ACC112 (cell line): ENCODE results near the gene PFDN2.

Source experiments
- H2AFZ ChIP-seq: fragments of 200-600 bp; sonication (generic); one replicate; pipeline ENCODE4 v1.6.0; 2017; ENCODE audit warnings: antibody characterized with exemption, low read length; ENCODE audit not compliant: unreplicated experiment
- H3K27ac ChIP-seq: fragments of 200-600 bp; sonication (generic); 2 replicates; pipeline ENCODE4 v1.5.1; 2014; ENCODE audit warnings: low read depth, mild to moderate bottlenecking, antibody characterized with exemption, low read length, moderate library complexity
- H3K27me3 ChIP-seq: fragments of 200-600 bp; sonication (generic); 2 replicates; pipeline ENCODE4 v1.6.1; 2014; ENCODE audit warnings: mild to moderate bottlenecking, antibody characterized with exemption, low read length, moderate library complexity, mixed read lengths; ENCODE audit not compliant: insufficient read depth
- H3K36me3 ChIP-seq: fragments of 200-600 bp; sonication (generic); 2 replicates; pipeline ENCODE4 v1.6.1; 2016; ENCODE audit warnings: mild to moderate bottlenecking, antibody characterized with exemption, low read length, moderate library complexity, mixed read lengths; ENCODE audit not compliant: insufficient read depth
- H3K4me1 ChIP-seq: fragments of 200-600 bp; sonication (generic); one replicate; pipeline ENCODE4 v1.6.1; 2016; ENCODE audit warnings: low read length, mixed read lengths; ENCODE audit not compliant: insufficient read depth, unreplicated experiment, control insufficient read depth
- H3K4me3 ChIP-seq: fragments of 200-600 bp; sonication (generic); 2 replicates; pipeline ENCODE4 v1.5.1; 2014; ENCODE audit warnings: mild to moderate bottlenecking, low read depth, low read length
- H3K79me2 ChIP-seq: fragments of 200-600 bp; sonication (generic); one replicate; pipeline ENCODE4 v1.6.0; 2016; ENCODE audit warnings: low read length; ENCODE audit not compliant: control insufficient read depth, unreplicated experiment, insufficient read depth

PFDN2 gene

GRCh38 chr1:161099090-161099802, 18.6 kb downstream of the PFDN2 start:
- peaks cover 3% of the 10 kb centered on the region for H3K4me1 ChIP-seq
- peaks cover 4% of the 10 kb centered on the region for H3K79me2 ChIP-seq
- no peak overlapping the region for H2AFZ ChIP-seq
- no peaks in the 10 kb centered on the region for H3K27me3 ChIP-seq
- no peaks in the 10 kb centered on the region for H3K36me3 ChIP-seq
- no peak overlapping the region for H3K27ac ChIP-seq
- H3K4me3 ChIP-seq: no peak overlapping the region

GRCh38 chr1:161098210-161099068, 19.4 kb downstream of the PFDN2 start, which contains the start of gene KLHDC9:
Gene KLHDC9 (plus strand): TSS chr1:161098361. CDS start chr1:161098536, 175 bp downstream.
- peak within 1 kb of the TSS; percentile 47 for H2AFZ ChIP-seq

GRCh38 chr1:161096530-161096929, 21.3 kb downstream of the PFDN2 start:
- no peak overlapping the region for H3K4me3 ChIP-seq
- no peaks in the 10 kb centered on the region for H3K27me3 ChIP-seq
- peaks cover 17% of the 10 kb centered on the region for H3K4me1 ChIP-seq
- no peaks in the 10 kb centered on the region for H3K36me3 ChIP-seq
- H3K79me2 ChIP-seq: no peaks in the 10 kb centered on the region
- H3K27ac ChIP-seq: no peak overlapping the region
- H2AFZ ChIP-seq: no peak overlapping the region

More at GRCh38 chr1:161098210-161099068, 19.4 kb downstream of the PFDN2 start, which contains the start of gene KLHDC9:
- no peaks in the 10 kb centered on the region for H3K79me2 ChIP-seq
- peak within 1 kb of the TSS; percentile 75 for H3K4me3 ChIP-seq
- no peaks in the 10 kb centered on the region for H3K27me3 ChIP-seq
- peaks cover 4% of the 10 kb centered on the region for H3K4me1 ChIP-seq
- no peaks in the 10 kb centered on the region for H3K36me3 ChIP-seq
- H3K27ac ChIP-seq: no peak within 1 kb of the TSS

- no peak overlapping the region for H2AFZ ChIP-seq
- no peak overlapping the region for H3K27ac ChIP-seq
- no peaks in the 10 kb centered on the region for H3K36me3 ChIP-seq
- H3K4me3 ChIP-seq: no peak overlapping the region
- no peaks in the 10 kb centered on the region for H3K27me3 ChIP-seq
- no peaks in the 10 kb centered on the region for H3K79me2 ChIP-seq
- peaks cover 17% of the 10 kb centered on the region for H3K4me1 ChIP-seq
Observed at GRCh38 chr1:161096015-161096414, 21.8 kb downstream of the PFDN2 start.

GRCh38 chr1:161095230-161095629, 22.6 kb downstream of the PFDN2 start:
- H3K27me3 ChIP-seq: no peaks in the 10 kb centered on the region
- no peaks in the 10 kb centered on the region for H3K79me2 ChIP-seq
- no peaks in the 10 kb centered on the region for H3K36me3 ChIP-seq
- H3K4me3 ChIP-seq: no peak overlapping the region
- no peak overlapping the region for H2AFZ ChIP-seq
- H3K4me1 ChIP-seq: peaks cover 17% of the 10 kb centered on the region
- no peak overlapping the region for H3K27ac ChIP-seq

- H3K36me3 ChIP-seq: no peaks in the 10 kb centered on the region
- H3K79me2 ChIP-seq: no peaks in the 10 kb centered on the region
- H2AFZ ChIP-seq: no peak overlapping the region
- H3K27ac ChIP-seq: no peak overlapping the region
- H3K4me1 ChIP-seq: peaks cover 17% of the 10 kb centered on the region
- no peaks in the 10 kb centered on the region for H3K27me3 ChIP-seq
- no peak overlapping the region for H3K4me3 ChIP-seq
Observed at GRCh38 chr1:161094481-161094880, 23.4 kb downstream of the PFDN2 start.

- Histone ChIP-seq H3K4me3 (no peak overlapping the region), H3K27me3 (no peaks in the 10 kb centered on the region), H3K4me1 (peaks cover 25% of the 10 kb centered on the region), H2AFZ (no peak overlapping the region), H3K79me2 (no peaks in the 10 kb centered on the region), H3K36me3 (no peaks in the 10 kb centered on the region), H3K27ac (no peak overlapping the region)
Observed at GRCh38 chr1:161092621-161093028, 25.2 kb downstream of the PFDN2 start.

GRCh38 chr1:161091796-161092507, 25.9 kb downstream of the PFDN2 start:
- Histone ChIP-seq H3K36me3 (no peaks in the 10 kb centered on the region), H3K4me3 (no peak overlapping the region), H3K27me3 (no peaks in the 10 kb centered on the region), H3K79me2 (no peaks in the 10 kb centered on the region), H3K27ac (no peak overlapping the region), H3K4me1 (peaks cover 25% of the 10 kb centered on the region), H2AFZ (no peak overlapping the region)

- peaks cover 22% of the 10 kb centered on the region for H3K4me1 ChIP-seq
Observed at GRCh38 chr1:161091093-161091492, 26.7 kb downstream of the PFDN2 start.

GRCh38 chr1:161090617-161091016, 27.2 kb downstream of the PFDN2 start:
- Histone ChIP-seq H3K27me3 (no peaks in the 10 kb centered on the region), H3K79me2 (no peaks in the 10 kb centered on the region), H3K27ac (no peak overlapping the region), H3K4me3 (no peak overlapping the region), H3K36me3 (no peaks in the 10 kb centered on the region), H3K4me1 (peaks cover 22% of the 10 kb centered on the region), H2AFZ (no peak overlapping the region)

More at GRCh38 chr1:161091093-161091492, 26.7 kb downstream of the PFDN2 start:
- no peak overlapping the region for H3K4me3 ChIP-seq
- no peaks in the 10 kb centered on the region for H3K36me3 ChIP-seq
- H2AFZ ChIP-seq: no peak overlapping the region
- no peaks in the 10 kb centered on the region for H3K27me3 ChIP-seq
- H3K27ac ChIP-seq: no peak overlapping the region
- no peaks in the 10 kb centered on the region for H3K79me2 ChIP-seq
